K562 treated with DMSO at 1 percent for 4 hours (cell line): ENCODE measurements around the gene FAM221A. TPM values are rescaled to one million over a fixed set of nuclear protein-coding genes. Genes with fewer than 3 reads are reported as not detected.

ENCODE experiments used
- total RNA-seq: library from RNA; unstranded; fragments of 300-600 nt; gene quantifications from 2 replicates; pipeline ENCODE4 v1.2.3, GENCODE V29; 2022; ENCODE audit not compliant: insufficient read depth

The FAM221A gene
- not detected in 2 replicates for total RNA-seq

GRCh38 chr7:23679898-23680413, at the start of gene FAM221A:
TSS of gene FAM221A (plus strand) at chr7:23680199. CDS start at chr7:23680219, 20 bp downstream.

GRCh38 chr7:23710000-23710399, 30.0 kb downstream of the FAM221A start, which contains the start of gene STK31:
TSS of gene STK31 (plus strand) at chr7:23710219. CDS start at chr7:23710286, 67 bp downstream.

Other genes with a start within 250 kb of the FAM221A start
- 23.3 and 24.5 TPM in 2 replicates for gene IGF2BP3, start 209.7 kb upstream of the FAM221A start, total RNA-seq
- gene TRA2A, start 148.2 kb upstream of the FAM221A start, total RNA-seq, result 15.6 and 24.7 TPM in 2 replicates
- 4.2 and 8.3 TPM in 2 replicates for gene CCDC126, start 82.8 kb upstream of the FAM221A start, total RNA-seq
- 0.18 TPM in 1 of 2 replicates, not detected in the other for gene STK31, start 30.0 kb downstream of the FAM221A start, total RNA-seq